Endothelial cell of umbilical vein (primary cell): ENCODE results near the gene SLC44A3. TPM values are rescaled to one million over a fixed set of nuclear protein-coding genes. Genes with fewer than 3 reads are reported as not detected.

Experiments used
- BruUV-seq: library from RNA; stranded (reverse); fragments of 400-500 nt; replicated peaks from 2 replicates; lab custom pipeline; 2021; lab: Mats Ljungman, UMichigan
- CTCF ChIA-PET: fragments of 300-600, 350-600 bp; sonication (Branson Sonifier 250); formaldehyde crosslinking; loops from one replicate; lab custom pipeline; 2021; ENCODE audit warnings: antibody characterized with exemption, inconsistent platforms; lab: Charles Lee
- POLR2A ChIA-PET: fragments of 300-600, 350-600 bp; sonication (Branson Sonifier 250); formaldehyde crosslinking; loops from one replicate; lab custom pipeline; 2021; ENCODE audit warnings: antibody characterized with exemption, inconsistent platforms; lab: Charles Lee
- DNase-seq: peaks from one replicate; pipeline ENCODE4 v3.0.0-alpha.2; 2011; ENCODE audit warnings: low read depth, low spot score
- FAIRE-seq: peaks from 2 replicates; lab custom pipeline; 2011; peaks lifted over from hg19 to GRCh38; lab: Jason Lieb, UNC
- H2AFZ ChIP-seq: 2 replicates; pipeline ENCODE4 v1.6.0; 2012; ENCODE audit warnings: low read depth, low read length, control low read depth, inconsistent platforms
- H3K27ac ChIP-seq: 2 replicates; pipeline ENCODE4 v1.5.1; 2011; ENCODE audit warnings: low read depth, mild to moderate bottlenecking, control low read depth, low read length, moderate library complexity; ENCODE audit not compliant: insufficient read depth
- H3K27me3 ChIP-seq, 2 experiments: 2 replicates each; pipeline versions ENCODE4 v1.6.0 to v1.6.1; 2011; ENCODE audit warnings: low read length in 2 of 2, mixed read lengths in 1 of 2; ENCODE audit not compliant: control insufficient read depth in 2 of 2, insufficient read depth in 2 of 2
- H3K36me3 ChIP-seq, 2 experiments: 2 replicates in 1 of 2; 3 replicates in 1 of 2; pipeline ENCODE4 v1.5.1; 2011; ENCODE audit warnings: low read length in 2 of 2, mild to moderate bottlenecking in 1 of 2, moderate library complexity in 1 of 2; ENCODE audit not compliant: control insufficient read depth in 2 of 2, insufficient read depth in 2 of 2; ENCODE audit errors: extremely low read depth in 1 of 2
- H3K4me1 ChIP-seq: 3 replicates; pipeline ENCODE4 v1.5.1; 2011; ENCODE audit warnings: mild to moderate bottlenecking, low read length; ENCODE audit not compliant: control insufficient read depth, insufficient read depth; ENCODE audit errors: extremely low read depth
- H3K4me2 ChIP-seq: 2 replicates; pipeline ENCODE4 v1.6.1; 2011; ENCODE audit warnings: low read length, control low read depth, mixed read lengths; ENCODE audit not compliant: insufficient read depth
- H3K4me3 ChIP-seq, 3 experiments: fragments of 200-600 bp in 1 of 3; sonication (generic), shearing (Covaris generic) in 1 of 3; replicated peaks in 1 of 3; 2 replicates each; pipeline ENCODE4 v1.5.1; 2011 to 2016; ENCODE audit warnings: control low read depth in 3 of 3, low read length in 3 of 3, mild to moderate bottlenecking in 2 of 3, inconsistent platforms in 1 of 3, low read depth in 1 of 3, moderate library complexity in 1 of 3; ENCODE audit not compliant: insufficient read depth in 1 of 3
- H3K79me2 ChIP-seq: 2 replicates; pipeline ENCODE4 v1.6.0; 2012; ENCODE audit warnings: low read length, inconsistent platforms; ENCODE audit not compliant: control insufficient read depth, insufficient read depth
- H3K9ac ChIP-seq: replicated peaks from 2 replicates; pipeline ENCODE3; 2011; ENCODE audit warnings: low read length, control low read depth; ENCODE audit not compliant: insufficient read depth; ENCODE audit errors: extremely low read depth
- H3K9me1 ChIP-seq: replicated peaks from 3 replicates; pipeline ENCODE4 v1.6.0; 2011; ENCODE audit warnings: mild to moderate bottlenecking, low read length; ENCODE audit not compliant: control insufficient read depth, insufficient read depth; ENCODE audit errors: extremely low read depth
- H3K9me3 ChIP-seq: replicated peaks from 2 replicates; pipeline ENCODE4 v1.5.1; 2012; ENCODE audit warnings: low read length, inconsistent platforms; ENCODE audit not compliant: control insufficient read depth, insufficient read depth
- H4K20me1 ChIP-seq: replicated peaks from 2 replicates; pipeline ENCODE3; 2011; ENCODE audit warnings: mild to moderate bottlenecking, low read length; ENCODE audit not compliant: control insufficient read depth, insufficient read depth; ENCODE audit errors: extremely low read depth
- CTCF ChIP-seq, 2 donors: IDR thresholded peaks; 1 replicate in 1 of 2; 2 replicates in 1 of 2; pipeline ENCODE4 v1.5.1; 2011; ENCODE audit warnings: low read length in 2 of 2, mild to moderate bottlenecking in 2 of 2, moderate library complexity in 2 of 2, control low read depth in 1 of 2, inconsistent platforms in 1 of 2, low read depth in 1 of 2; ENCODE audit not compliant: insufficient read depth in 1 of 2; ENCODE audit errors: extremely low read depth in 1 of 2
- EZH2 ChIP-seq: IDR thresholded peaks from 2 replicates; pipeline ENCODE4 v1.6.1; 2012; ENCODE audit warnings: borderline replicate concordance, low read depth, mild to moderate bottlenecking, moderate library complexity, low read length, inconsistent platforms; ENCODE audit not compliant: severe bottlenecking
- GATA2 ChIP-seq: IDR thresholded peaks from 2 replicates; pipeline ENCODE4 v1.7.0; 2011; ENCODE audit warnings: low read depth, mild to moderate bottlenecking, moderate library complexity, mixed read lengths, low read length; ENCODE audit not compliant: insufficient read length, insufficient read depth
- JUN ChIP-seq: IDR thresholded peaks from 2 replicates; pipeline ENCODE4 v1.6.1; 2011; ENCODE audit warnings: borderline replicate concordance, low read depth; ENCODE audit not compliant: insufficient read length, insufficient read depth
- MAX ChIP-seq: IDR thresholded peaks from 2 replicates; pipeline ENCODE4 v1.6.1; 2011; ENCODE audit not compliant: insufficient read depth, insufficient read length
- MYC ChIP-seq: IDR thresholded peaks from one replicate; pipeline ENCODE4 v1.6.1; 2011; ENCODE audit warnings: mild to moderate bottlenecking, low read depth, low read length
- POLR2A ChIP-seq: IDR thresholded peaks from 2 replicates; pipeline ENCODE4 v1.6.1; 2012; ENCODE audit warnings: low read depth, mild to moderate bottlenecking, control low read depth, low read length
- dilution Hi-C: fragments of 300-500 bp; cut with MboI; formaldehyde crosslinking; loops from one replicate; pipeline ENCODE4 v1.15.0; 2019; ENCODE audit warnings: low sequenced_read_pairs; ENCODE audit not compliant: extremely low pct_ligation_motif_present
- intact Hi-C: fragments of 100-400 bp; cut with micrococcal nuclease; formaldehyde crosslinking; loops from one replicate; pipeline ENCODE4 v1.10.0; 2022
- polyA plus RNA-seq, 4 experiments: library from polyadenylated mRNA; depleted of rRNA in 3 of 4; stranded (reverse) in 3 of 4; unstranded in 1 of 4; fragments of >200 nt; gene quantifications; 2 replicates each; pipeline versions ENCODE4 v1.2.1 to v1.2.3, GENCODE V29; 2011 to 2012; ENCODE audit warnings: missing spikeins in 1 of 4
- total RNA-seq: library from RNA; stranded (reverse); gene quantifications from 2 replicates; pipeline ENCODE4 v1.2.3, GENCODE V29; 2021

Gene SLC44A3
- total and polyA plus RNA-seq, 2 donors (not counting 3 experiments of a cell fraction or from before 2014, with no cell fraction given) = 0.29 to 0.42 TPM

DNA sequence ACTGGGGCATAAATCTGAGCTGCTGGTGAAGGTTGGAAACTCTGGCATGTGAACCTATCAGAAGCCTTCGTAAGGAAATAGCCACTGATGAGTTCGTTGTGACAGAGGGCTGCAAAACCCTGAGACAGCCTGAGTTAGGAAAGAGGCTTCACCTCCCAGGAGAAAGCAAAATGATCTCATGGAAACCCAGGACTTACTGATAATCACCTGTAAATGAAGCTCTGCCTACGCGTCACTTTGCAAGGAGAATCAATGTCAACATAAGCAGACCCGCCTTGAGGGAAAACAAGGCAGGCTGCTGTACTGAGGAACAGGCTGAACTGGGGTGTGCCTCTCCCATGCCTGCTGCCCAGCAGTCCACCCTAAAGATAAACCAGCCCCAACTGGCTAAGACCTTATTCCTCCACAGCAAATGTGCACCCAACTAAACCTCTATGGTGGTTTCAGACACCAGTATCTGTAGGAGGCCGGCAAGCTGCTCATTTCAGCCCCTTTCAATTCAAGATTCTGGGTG, 46.8 kb upstream of the SLC44A3 start:
- Histone ChIP-seq H3K79me2 (no peaks in the 10 kb centered on the region), H3K27ac (no peak overlapping the region), H3K4me2 (no peak overlapping the region), H4K20me1 (no peaks in the 10 kb centered on the region), H3K36me3 (no peaks in the 10 kb centered on the region), H3K4me3 (no peak overlapping the region), H3K9me1 (no peaks in the 10 kb centered on the region), H3K4me1 (no peaks in the 10 kb centered on the region), H2AFZ (no peak overlapping the region), H3K27me3 (peaks cover 0 to 2% of the 10 kb centered on the region in 2 experiments), H3K9ac (no peak overlapping the region), H3K9me3 (no peaks in the 10 kb centered on the region)
- no TSS peak for BruUV-seq
- intact Hi-C loops = no loop called here
- ChIA-PET CTCF (no interaction called here), POLR2A (no interaction called here)
- TF ChIP-seq JUN (no peak), MAX (no peak), POLR2A (no peak), CTCF (IDR thresholded peaks at IDR 0.05; ENCODE audit: extremely low read depth in 1 of 2, insufficient read depth in 1 of 2, low read depth in 1 of 2, low read length in 2 of 2) (no peak), EZH2 (no peak), GATA2 (no peak), MYC (no peak)
- dilution Hi-C loops = no loop called here
- FAIRE-seq (no peak), DNase-seq (no peak)
